Measurements from ENCODE around the gene MRPL38. TPM values are rescaled to one million over a fixed set of nuclear protein-coding genes. Genes with fewer than 3 reads are reported as not detected.
"Not testable (repeated sequence)": the region's sequence is repeated elsewhere in the genome, so short reads cannot be mapped to it uniquely, and the experiment has no call there.

The MRPL38 gene
- total RNA-seq, 1 donor from 2014 or later = 104 TPM

DNA sequence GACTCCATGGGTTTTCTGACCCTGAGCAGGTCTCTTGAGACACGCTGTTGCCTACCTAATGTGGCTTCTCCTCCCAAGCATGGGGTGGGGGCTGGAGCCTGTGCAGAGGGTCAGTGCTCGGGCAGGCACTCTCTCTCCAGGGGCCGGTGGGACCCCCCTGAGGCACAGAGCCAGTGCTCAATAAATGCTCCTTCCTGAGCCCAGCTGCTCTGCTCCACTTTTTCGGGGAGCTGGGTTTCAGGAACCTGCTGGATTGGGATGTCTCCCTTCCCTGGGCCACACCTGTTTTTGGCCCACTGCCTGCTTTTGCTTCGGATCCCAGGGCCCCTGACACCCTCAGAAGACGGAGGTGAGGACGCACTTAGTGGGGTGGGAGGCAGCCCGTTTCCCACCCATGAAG, 6.6 kb downstream of the MRPL38 start:
- intact Hi-C loops (cut with micrococcal nuclease) = no loop called here

DNA sequence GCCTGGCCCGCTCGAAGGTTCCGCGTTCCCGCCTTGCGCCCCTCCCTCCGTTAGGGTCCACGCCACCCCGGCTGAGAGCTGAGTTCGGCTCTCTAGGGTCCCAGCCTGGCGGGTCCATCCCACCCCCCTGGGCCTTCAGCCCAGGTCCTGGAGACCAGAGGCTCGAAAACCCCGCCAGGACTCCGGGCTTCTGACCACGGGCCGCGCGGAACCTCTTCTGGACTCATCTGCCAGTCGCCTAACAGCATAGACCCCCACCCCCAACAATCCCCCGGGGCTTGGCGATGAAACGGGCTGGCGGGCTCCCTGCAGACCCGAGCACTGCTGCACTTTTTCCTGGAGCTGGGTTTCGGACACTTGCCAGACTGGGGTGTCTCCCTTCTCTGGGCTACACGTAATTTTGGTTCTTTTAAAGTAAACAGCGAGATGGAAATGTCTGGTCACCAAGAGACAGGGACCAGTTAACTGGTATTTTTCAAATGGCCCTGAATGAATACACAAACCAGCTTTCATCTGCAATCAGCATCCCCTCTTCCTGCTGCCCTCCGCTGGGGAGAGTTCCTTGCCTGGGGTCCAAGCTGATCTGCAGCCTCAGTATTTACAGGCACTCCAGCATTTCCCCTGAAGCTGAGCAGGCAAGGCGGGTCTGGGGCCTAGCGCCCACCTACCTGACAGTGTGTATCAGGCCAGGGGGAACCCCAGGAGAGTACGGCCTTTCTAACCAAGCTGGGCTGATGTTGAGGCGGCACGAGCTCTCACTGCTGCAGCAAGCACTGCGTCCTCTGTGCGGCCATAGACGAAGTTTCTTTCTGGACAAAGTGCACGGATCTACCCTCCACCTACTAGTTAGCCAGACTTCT, 7.3 kb downstream of the MRPL38 start:
- intact Hi-C loops (cut with micrococcal nuclease) = loop anchor here (2.0 kb wide), 4 partner anchors 21 to 231 kb away; partner anchors contain the start of genes FBF1, RECQL5, SAP30BP and WBP2

DNA sequence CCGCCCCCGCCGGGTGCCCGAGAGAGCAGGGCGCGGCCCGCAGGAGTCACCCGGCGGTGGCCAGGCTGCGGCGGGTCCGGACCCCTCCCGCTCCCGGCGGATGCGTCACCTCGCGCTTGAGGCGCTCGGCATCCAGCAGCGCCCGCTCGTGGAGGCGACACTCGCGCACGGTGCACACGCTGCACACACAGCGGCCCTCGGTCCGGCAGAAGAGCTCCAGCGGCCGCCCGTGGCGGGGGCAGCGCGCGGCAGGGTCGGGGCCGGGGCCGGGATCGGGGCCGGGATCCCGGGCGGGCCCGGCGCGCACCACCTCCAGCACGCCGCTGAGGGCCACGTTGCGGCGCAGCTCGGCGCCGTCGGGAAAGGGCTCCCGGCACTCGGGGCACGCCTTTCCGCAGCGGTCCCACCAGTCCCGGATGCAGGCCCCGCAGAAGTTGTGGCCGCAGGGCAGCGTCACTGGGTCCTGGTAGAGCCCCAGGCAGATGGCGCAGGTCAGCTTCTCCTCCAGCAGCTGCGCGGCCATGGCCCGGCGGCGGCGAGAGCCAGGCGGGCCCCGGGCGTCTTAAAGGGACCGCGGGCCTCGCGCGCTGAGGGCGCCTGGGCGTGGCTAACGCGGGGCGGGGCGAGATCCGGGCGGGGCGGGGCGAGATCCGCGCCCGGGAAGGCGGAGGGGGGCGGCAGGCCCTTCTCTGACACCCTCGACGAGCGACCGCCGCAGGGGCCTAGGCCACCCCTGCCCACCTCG, 8.1 kb downstream of the MRPL38 start, which contains the start of gene TRIM65:
Gene TRIM65 (minus strand): TSS at position 537 of the 745 bp plus-strand sequence. CDS start 14 bp downstream, at position 523.
- intact Hi-C loops (cut with micrococcal nuclease) = loop anchor here (1.0 to 2.0 kb wide), 7 partner anchors 8 to 230 kb away; partner anchors contain the start of genes ACOX1, FBF1, MRPL38 and RECQL5

DNA sequence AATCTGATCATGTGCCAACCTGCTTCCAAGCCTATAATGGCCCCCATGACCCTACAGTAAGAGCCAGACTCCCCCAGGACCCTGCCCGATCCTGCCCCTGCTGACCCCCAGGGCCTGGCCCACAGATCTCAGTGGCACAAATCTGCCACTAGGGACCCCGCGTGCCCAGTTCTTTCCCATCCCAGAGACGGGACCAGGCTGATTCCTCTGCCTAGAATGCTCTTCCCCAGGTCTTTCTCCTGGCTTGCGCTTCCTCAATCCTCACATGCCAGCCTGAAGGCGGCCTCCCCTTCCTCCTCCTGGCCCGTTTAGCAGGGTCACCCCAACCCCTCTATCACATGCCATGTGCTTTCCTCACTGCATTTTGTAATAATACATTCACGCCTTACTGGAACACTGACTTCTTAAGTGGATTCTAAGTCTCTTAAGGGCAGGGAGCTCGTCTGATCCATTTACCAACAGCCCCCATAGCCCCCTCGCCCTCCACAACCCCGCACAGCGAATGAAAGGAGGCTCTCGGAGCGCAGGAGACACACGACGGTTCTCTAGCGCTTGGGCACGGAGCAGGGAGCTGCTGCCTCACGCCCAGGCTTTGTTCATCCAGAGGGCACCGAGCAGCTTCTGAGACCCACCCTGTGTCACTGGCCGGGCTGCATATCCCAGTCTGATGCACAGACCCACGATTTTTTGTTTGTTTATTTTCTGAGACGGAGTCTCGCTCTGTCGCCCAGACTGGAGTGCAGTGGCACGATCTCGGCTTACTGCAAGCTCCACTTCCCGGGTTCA, 9.1 kb downstream of the MRPL38 start:
- intact Hi-C loops (cut with micrococcal nuclease) = loop anchor here (1.0 to 2.0 kb wide), 7 partner anchors 9 to 229 kb away; partner anchors contain the start of genes ACOX1, FBF1, MRPL38 and RECQL5

DNA sequence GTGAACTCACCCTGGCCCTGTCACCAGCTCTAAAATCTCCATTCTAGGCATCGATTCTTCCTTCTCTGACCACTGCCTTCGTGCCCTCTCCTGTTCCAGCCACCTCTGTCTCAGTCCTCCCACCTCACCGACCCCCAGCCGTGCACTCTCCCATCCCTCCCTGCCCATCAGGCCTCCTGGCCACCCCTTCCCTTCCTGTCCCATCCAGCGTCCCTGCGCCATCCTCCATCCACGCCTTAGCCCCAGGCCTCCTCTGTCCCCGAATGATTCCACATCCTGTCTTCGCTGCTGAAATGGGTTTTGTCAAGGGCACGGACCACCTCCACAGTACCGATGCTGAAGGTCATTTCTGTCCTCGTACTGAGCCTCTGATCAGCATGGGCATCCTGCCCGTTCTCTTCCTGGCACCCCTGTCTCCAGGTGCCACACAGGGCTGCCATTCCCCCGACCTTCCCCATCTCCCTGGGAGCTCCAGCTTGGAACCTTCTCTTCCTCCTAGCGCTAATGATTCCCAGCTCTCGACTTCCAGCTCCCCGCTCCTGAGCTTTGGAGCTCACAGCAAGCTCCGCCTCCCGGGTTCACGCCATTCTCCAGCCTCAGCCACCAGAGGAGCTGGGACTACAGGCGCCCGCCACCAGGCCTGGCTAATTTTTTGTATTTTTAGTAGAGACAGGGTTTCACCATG, 10.5 kb downstream of the MRPL38 start:
- intact Hi-C loops (cut with micrococcal nuclease) = no loop called here

DNA sequence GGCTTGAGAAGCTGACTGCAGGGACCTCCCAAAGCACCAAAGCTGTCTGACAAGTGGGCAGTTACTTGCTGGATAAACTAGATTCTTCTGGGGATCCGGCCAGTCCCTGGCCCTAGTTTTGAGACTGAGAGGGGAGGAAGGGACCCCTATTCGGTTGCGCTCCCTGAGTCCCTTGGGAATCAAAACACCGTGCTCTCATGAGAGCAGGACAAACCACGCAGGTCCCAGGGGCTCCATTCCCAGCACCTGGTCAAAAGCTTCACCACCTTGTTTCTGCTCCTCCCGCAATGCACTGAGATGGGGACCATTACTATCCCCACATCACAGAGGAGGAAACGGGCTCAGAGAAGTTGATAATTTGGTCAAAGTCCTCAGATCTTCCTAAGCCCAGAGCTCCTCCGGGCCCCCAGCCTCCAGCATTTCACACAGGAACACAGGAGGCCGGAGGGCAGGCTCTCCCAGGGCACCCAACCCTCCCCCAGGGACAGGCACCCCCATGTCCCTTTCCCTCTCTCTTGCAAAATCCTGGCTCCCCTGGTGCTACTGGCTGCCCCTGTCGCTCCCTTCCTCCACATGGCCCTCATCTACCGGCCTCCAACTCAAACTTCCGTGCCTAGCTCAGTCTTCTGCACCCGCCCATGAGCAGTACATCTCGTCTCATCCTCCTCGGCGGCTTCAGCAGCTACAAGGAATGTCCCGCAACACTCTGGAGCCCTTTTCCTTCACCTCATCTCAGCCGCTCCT, 11.2 kb downstream of the MRPL38 start:
- intact Hi-C loops (cut with micrococcal nuclease) = no loop called here

DNA sequence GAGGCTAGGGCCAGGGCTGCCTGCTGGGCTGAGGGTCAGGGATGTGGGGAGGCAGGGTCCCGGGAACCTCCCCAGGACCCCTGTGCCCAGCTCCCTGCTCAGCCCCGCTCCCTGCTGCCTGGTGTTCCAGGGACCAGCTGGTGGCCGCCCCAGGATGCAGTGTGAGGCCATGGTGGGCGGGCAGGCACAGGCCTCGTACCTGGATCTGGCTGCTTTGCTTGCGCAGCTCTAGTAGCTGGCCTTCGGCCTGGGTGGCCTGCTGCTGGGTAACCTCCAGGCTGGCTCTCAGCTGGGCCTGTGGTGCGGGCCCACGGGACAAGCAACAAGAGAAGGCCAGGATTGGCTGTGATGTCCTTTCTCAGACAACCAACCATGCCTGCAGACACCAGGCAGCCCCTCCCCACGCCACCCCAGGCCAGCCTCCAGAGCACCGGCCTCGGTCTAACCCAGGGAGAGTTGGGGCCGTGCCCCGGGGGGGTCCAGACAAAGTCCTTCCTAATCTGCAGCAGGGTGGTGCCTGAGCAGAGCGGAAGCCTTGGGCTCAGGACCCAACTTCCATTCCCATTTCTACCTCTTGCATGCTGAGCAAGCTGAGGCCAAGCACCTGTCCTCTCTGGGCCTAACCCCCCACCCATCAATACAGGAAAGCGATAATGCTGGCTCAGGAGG, 12.0 kb downstream of the MRPL38 start:
- intact Hi-C loops (cut with micrococcal nuclease) = no loop called here

DNA sequence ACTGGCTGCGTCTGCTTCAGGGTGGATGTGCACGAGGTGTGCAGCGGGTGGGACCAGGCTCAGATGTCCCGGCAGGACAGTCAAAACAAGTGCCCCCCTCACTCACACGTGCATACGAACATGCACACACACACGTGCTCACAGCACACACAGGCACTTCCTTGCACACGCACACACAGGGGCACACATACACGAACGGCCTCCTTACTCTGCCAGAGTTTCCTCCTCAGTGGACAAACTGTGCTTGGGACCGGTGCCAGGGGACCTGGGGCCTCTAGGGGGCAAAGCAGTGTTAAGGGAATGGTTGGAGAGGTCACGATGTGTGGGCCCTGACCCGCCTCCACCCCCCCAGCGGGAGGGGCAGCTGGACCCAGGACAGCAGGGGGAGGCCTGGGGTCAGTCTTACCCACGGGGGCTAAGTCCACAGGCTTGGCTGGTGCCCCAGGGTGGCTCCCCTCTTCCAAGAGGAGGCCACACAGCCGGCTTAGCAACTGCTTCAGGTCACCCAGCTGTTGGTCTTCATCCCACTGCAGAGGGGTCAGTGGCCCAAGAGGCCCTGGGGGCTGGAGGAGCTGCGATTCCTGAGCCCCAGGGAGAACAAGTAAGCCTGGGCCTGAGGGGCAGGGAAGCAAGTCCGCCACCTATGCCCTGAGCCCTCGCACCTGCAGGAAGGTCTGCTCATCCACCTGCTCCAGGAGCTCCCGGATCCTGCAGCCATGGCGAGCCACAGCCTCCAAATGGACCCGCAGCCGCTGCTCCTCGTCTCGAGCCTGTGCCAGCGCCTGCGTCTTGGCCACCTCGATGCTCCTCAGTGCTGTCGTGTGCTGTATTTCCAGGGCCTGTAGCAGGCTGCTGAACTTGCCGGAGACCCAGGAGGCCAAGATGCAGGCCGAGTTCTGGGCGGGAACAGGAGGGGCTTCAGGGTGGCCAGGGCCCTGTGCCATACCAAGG, 12.8 kb downstream of the MRPL38 start:
- intact Hi-C loops (cut with micrococcal nuclease) = no loop called here

DNA sequence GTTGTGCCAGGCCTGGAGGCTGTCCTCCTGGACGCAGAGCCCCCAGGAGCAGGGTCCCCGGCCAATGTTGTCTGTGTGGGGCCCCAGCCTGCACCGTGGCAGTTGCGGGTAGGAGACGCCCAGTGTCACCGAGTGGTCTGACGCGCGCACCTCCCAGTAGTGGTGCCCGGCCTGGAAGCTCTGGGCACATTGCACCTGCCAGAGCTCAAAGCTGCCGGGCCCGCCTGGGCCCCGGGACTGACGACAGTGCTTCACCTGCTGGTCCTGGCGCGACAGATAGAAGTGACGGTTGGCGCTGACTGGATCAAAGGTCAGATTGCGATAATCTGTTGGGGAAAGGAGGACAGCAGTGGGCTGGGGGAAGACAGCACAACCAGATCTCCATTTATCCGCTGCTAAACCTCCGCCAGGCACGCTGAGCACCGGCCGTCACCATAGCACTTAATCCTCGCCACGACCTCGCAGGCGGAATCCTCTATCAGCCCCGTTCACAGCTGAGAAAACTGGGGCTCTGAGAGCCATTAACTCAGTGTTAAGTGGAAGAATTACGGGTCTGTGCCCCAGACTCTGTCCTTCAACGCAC, 13.6 kb downstream of the MRPL38 start:
- intact Hi-C loops (cut with micrococcal nuclease) = no loop called here

DNA sequence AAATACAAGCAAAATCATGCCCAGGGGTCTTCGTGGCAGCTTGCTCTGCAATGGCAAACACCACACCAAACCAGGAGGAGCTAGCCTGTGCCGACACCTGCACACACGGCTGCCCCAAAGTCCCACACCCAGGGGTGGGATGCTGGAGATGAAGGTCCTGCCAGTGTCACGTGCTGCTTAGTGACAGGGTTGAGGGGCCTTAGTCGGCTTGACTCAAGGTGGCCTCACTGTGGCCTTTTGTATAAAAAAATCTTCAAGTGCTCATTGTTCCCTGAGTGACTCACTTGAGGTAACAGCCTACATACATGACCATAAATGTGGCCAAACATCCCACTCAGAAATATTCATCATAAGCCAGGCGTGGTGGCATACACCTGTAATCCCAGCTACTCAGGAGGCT, 15.2 kb downstream of the MRPL38 start:
- intact Hi-C loops (cut with micrococcal nuclease) = no loop called here

DNA sequence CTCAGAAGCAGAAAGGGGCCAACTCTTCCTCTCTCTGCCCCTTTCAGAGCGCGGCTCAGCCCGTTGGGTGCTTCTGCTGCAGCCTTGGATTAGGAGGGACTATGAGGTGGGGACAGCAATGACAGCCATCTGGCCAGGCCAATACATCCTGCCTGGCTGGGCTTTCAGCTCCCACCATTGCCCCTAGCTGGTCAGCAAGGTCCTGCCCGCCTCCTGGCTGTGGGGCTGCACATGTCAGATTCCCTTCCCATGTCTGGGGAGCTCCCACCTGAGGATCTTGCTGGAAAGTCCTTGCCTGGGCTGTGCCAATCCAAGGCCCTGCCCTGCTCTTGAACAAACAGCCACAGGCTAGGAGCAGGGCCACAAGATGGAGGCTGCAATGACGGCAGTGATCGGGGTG, 16.2 kb downstream of the MRPL38 start:
- intact Hi-C loops (cut with micrococcal nuclease) = no loop called here

DNA sequence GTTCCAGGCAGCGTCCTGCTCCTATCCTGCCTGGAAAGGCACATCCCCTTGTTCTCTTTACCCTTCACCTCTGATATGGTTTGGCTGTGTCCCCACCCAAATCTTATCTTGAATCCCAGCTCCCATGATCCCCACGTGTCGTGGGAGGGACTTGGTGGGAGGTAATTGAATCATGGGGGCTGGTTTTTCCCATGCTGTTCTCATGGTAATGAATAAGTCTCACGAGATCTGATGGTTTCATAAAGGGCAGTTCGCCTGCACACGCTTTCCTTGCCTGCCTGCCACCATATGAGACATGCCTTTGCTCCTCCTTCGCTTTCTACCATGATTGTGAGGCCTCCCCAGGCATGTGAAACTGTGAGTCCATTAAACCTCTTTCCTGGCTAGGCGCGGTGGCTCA, 18.8 kb downstream of the MRPL38 start:
- intact Hi-C loops (cut with micrococcal nuclease) = not testable (repeated sequence)

DNA sequence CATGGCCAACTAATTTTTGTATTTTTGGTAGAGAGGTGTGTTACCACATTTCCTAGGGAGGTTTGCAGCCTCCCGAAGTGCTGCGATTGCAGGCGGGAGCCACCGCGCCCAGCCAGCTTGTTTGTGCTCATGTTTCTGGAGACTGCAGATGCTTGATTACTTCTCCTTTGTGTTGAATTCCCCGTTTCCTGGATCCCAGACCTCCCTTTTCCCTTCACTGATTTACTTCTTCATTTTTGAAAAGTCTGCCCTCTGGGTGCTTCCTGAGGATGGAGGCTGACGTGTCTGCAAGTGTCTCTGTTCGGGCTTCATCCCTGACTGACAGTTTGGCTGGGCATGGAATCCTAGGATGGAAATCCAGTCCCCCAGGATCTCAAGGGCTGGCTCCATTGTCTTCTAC, 19.3 kb downstream of the MRPL38 start:
- intact Hi-C loops (cut with micrococcal nuclease) = no loop called here

DNA sequence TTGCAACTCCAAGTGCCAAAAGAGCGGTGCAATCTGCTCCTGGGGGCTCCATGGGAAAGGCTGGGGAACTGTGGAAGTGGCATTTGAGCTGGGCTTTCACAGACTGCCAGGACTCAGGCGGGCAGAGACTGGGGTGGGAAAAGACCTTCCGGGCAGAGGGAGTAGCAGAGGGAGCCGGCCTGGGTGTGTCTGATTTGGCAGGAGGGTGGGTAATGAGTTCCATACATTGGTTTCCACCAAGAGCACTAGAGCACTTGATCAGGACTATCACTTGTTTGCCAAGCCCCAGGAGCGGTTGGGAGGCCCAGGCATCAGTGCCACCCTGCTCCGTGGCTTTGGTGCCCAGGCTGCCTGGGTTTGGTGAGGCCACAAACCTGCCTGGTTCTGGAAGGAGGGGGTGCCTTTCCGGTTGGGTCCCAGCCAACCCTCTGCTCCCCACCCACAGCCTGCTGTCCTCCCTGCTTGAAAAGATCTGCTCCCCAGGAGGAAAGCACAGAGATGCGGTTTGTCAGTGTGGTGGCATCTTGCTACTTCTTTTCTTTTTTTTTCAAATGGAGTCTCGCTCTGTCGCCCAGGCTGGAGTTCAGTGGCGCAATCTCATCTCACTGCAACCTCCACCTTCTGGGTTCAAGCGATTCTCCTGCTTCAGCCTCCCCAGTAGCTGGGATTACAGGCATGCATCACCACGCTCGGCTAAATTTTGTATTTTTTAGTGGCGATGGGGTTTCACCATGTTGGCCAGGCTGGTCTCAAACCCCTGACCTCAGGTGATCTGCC, 22.8 kb downstream of the MRPL38 start:
- intact Hi-C loops (cut with micrococcal nuclease) = no loop called here

DNA sequence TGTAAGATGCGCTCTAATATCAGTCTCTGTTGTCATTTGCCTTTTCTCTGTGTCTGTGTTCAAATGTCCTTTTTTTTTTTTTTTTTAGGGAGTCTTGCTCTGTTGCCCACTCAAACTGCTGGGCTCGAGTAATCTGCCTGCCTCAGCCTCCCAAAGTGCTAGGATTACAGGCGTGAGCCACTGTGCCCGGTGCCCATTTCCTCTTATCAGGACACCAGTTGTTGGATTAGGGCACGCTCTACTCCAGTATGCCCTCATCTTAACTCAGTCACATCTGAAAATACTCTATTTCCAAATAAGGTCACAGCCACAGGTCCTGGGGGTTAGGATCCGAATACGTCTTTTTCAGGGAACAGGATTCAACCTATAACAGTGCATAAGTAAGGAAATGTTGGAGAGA, 24.4 kb downstream of the MRPL38 start:
- intact Hi-C loops (cut with micrococcal nuclease) = no loop called here

DNA sequence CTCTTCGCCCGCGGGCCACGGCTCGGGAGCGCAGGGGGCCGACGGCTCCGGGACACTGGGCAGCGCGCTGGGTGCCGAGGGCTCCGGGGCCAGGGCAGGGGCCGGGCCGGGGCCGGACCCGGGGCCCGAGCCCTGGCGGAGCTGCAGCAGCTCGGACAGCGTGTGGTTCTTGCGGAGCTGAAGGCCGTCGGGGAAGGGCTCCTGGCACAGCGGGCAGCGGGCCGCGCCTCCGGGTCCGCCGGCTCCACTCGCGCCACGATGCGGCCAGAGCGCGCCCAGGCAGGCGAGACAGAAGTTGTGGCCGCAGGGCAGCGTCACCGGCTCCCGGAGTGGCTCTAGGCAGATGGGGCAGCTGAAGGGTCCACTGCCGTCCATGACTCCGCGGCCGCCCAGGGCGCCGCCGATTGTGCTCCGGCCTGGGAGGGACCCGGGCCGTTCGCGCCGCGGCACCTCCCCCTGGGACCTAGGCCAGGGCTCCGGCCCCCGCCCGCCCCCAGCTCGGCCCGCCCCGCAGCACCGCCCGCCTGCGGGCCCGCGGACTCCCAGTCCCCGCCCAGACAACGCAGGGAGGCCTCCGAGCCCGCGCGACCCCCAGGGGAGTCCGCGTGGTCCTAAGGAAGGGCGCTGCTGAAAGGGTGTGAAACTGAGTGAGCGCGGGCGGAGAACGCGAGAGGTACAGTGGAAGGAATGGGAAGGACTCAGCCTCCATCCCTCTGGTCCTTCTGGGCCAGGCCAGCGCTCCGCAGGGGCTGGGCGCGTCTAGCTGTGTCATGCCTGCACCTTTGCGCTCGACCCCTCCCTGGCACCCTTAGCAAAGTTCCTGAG, 26.3 kb downstream of the MRPL38 start, which contains the start of gene TRIM47:
Gene TRIM47 (minus strand): TSS at position 408 of the 825 bp plus-strand sequence. CDS start 33 bp downstream, at position 375.
- intact Hi-C loops (cut with micrococcal nuclease) = no loop called here
